Prostate gland (tissue), 2 donors: Measurements from ENCODE around the gene PLXND1. TPM values are rescaled to one million over a fixed set of nuclear protein-coding genes. Genes with fewer than 3 reads are reported as not detected.

Experiments used
- DNase-seq: peaks from one replicate; pipeline ENCODE4 v3.0.0-alpha.2; 2019; ENCODE audit warnings: low spot score
- H3K27ac ChIP-seq, 2 donors: fragments of 200-600 bp; sonication (generic); 2 replicates each; pipeline ENCODE4 v1.5.1; 2017 to 2019
- H3K27me3 ChIP-seq: fragments of 200-600 bp; sonication (generic); replicated peaks from 2 replicates; pipeline ENCODE4 v1.5.1; 2019; ENCODE audit not compliant: insufficient read depth
- H3K36me3 ChIP-seq, 2 donors: fragments of 200-600 bp; sonication (generic); 1 replicate in 1 of 2; 2 replicates in 1 of 2; pipeline versions ENCODE4 v1.5.1 to v1.8.1; 2017 to 2019
- H3K4me1 ChIP-seq: fragments of 200-600 bp; sonication (generic); replicated peaks from 2 replicates; pipeline ENCODE4 v1.5.1; 2019
- H3K4me3 ChIP-seq, 2 donors: fragments of 200-600 bp; sonication (generic); 2 replicates each; pipeline ENCODE4 v1.5.1; 2017 to 2019
- H3K9me3 ChIP-seq: fragments of 200-600 bp; sonication (generic); 2 replicates; pipeline ENCODE4 v1.5.1; 2017
- POLR2A ChIP-seq: fragments of 450-650 bp; IDR thresholded peaks from one replicate; pipeline ENCODE4 v1.6.1; 2016; ENCODE audit warnings: antibody characterized with exemption, mild to moderate bottlenecking
- POLR2AphosphoS5 ChIP-seq: sonication (generic); formaldehyde crosslinking; IDR thresholded peaks from one replicate; pipeline ENCODE4 v1.6.1; 2017; ENCODE audit warnings: antibody characterized with exemption
- WGBS: methylation state at CpG from one replicate; pipeline ENCODE4 v1.1.5; 2018; 5-methylcytosine and 5-hydroxymethylcytosine counted together
- intact Hi-C: fragments of 100-400 bp; cut with DNase I; formaldehyde crosslinking; loops from one replicate; pipeline ENCODE4 v1.14.2; 2022
- total RNA-seq, 2 donors: library from RNA; depleted of rRNA; stranded (reverse); fragments of >200 nt; gene quantifications; one replicate each; pipeline ENCODE4 v1.1.0, GENCODE V29; 2016
- TF ChIP-seq, protein P1 (sequence below), 4 experiments: fragments of 200-600 bp in 2 of 4; fragments of 450-650 bp in 2 of 4; sonication (generic) in 2 of 4; IDR thresholded peaks; 1 replicate in 3 of 4; 2 replicates in 1 of 4; pipeline ENCODE4 v1.5.1; 2016 to 2019; ENCODE audit warnings: antibody characterized with exemption in 4 of 4, mild to moderate bottlenecking in 2 of 4, moderate library complexity in 2 of 4

Gene PLXND1
- total RNA-seq, 2 donors from 2014 or later: 19.7 to 83.6 TPM

- TF ChIP-seq, protein P1, sequence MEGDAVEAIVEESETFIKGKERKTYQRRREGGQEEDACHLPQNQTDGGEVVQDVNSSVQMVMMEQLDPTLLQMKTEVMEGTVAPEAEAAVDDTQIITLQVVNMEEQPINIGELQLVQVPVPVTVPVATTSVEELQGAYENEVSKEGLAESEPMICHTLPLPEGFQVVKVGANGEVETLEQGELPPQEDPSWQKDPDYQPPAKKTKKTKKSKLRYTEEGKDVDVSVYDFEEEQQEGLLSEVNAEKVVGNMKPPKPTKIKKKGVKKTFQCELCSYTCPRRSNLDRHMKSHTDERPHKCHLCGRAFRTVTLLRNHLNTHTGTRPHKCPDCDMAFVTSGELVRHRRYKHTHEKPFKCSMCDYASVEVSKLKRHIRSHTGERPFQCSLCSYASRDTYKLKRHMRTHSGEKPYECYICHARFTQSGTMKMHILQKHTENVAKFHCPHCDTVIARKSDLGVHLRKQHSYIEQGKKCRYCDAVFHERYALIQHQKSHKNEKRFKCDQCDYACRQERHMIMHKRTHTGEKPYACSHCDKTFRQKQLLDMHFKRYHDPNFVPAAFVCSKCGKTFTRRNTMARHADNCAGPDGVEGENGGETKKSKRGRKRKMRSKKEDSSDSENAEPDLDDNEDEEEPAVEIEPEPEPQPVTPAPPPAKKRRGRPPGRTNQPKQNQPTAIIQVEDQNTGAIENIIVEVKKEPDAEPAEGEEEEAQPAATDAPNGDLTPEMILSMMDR (IDR thresholded peaks at IDR 0.05): no peak
- TF ChIP-seq POLR2A (no peak), POLR2AphosphoS5 (no peak)
- H3K36me3 ChIP-seq: no peaks in the 10 kb centered on the region
- peaks cover 15% of the 10 kb centered on the region for H3K4me1 ChIP-seq
- H3K4me3 ChIP-seq: no peak overlapping the region
- WGBS: 61% methylated on average over 10 of the region's 10 CpGs
- H3K27ac ChIP-seq: peak overlapping the region; percentile 61 to 72
- no peaks in the 10 kb centered on the region for H3K27me3 ChIP-seq
- no peaks in the 10 kb centered on the region for H3K9me3 ChIP-seq
- no peak for DNase-seq
- intact Hi-C loops: loop anchor here (10.0 kb wide), 1 partner anchor 111 kb away; no protein-coding TSS in a partner anchor
Observed at GRCh38 chr3:129595544-129596193, 10.8 kb downstream of the PLXND1 start.

- no peak for DNase-seq
- intact Hi-C loops: loop anchor here (10.0 kb wide), 1 partner anchor 110 kb away; no protein-coding TSS in a partner anchor
- Histone ChIP-seq H3K27me3 (no peaks in the 10 kb centered on the region), H3K9me3 (no peaks in the 10 kb centered on the region), H3K27ac (peak overlapping the region; percentile 61 to 72), H3K4me3 (no peak overlapping the region), H3K4me1 (peaks cover 15% of the 10 kb centered on the region), H3K36me3 (no peaks in the 10 kb centered on the region)
- 88% methylated on average over 6 of the region's 6 CpGs for WGBS
- TF ChIP-seq, protein P1 (IDR thresholded peaks at IDR 0.05): no peak
- TF ChIP-seq POLR2A (no peak), POLR2AphosphoS5 (no peak)
Observed at GRCh38 chr3:129594907-129595390, 11.5 kb downstream of the PLXND1 start.

DNA sequence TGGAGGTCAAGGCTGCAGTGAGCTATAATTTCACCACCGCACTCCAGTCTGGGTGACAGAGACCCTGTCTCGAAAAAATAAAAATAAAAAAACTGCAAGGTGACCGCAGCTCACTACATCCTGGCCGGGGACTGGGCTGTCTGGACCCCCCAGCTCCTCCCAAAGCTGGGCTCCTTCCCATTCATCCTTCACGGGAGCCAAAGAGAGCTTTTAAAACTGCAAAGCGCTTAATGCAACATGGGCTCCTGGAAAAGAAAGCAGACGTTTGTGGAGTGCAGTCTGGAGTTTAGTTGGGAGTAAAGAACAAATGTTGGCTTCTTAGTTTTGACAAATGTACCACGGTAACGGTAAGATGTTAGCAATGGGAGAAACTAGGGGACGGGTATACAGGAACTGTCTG lies 12.1 kb downstream of the PLXND1 start:
- DNase-seq: no peak
- peak overlapping the region; percentile 64 to 72 for H3K27ac ChIP-seq
- H3K4me1 ChIP-seq: peaks cover 15% of the 10 kb centered on the region
- H3K4me3 ChIP-seq: no peak overlapping the region
- H3K9me3 ChIP-seq: no peaks in the 10 kb centered on the region
- 70% methylated on average over 10 of the region's 10 CpGs for WGBS
- no peaks in the 10 kb centered on the region for H3K36me3 ChIP-seq
- intact Hi-C loops: loop anchor here (10.0 kb wide), 1 partner anchor 110 kb away; no protein-coding TSS in a partner anchor
- H3K27me3 ChIP-seq: no peaks in the 10 kb centered on the region
- TF ChIP-seq POLR2A (no peak), POLR2AphosphoS5 (no peak)
- TF ChIP-seq, protein P1 (IDR thresholded peaks at IDR 0.05): no peak

DNA sequence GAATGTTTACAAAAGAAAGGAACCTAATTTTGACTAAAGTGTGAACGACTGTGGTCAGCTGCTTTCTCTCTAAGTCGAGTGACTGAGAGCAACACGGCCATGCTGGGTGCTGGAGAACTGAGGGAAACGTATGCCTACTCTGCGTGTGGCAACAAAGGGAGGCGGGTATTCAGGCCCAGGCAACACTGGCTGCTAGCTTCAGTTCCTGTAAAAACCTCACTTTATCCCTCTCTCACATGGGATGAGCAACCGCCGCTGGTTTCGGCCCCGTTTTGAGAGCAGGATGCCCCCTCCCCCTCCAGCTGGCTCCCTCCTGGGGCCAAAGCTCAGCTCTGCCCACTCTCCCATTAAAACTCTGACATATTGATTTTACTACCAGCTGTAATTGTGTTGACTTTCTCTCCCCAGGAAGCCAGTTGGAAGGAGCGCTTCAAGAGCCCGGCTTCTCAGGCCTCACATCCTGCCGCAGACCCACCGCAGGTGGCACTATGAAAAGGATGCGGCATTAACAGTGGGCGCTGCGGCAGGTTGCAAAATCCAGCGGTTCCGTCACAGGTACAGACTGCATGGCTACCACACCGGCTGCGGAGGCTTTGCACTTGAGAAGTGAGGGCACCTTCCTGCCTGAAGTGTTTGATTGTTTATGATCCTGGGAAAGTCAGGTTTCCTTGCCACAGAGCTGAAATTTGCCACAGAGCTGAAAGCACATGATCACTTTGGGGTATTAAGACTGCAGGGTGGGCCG lies 12.7 kb downstream of the PLXND1 start:
- intact Hi-C loops: loop anchor here (10.0 kb wide), 1 partner anchor 109 kb away; no protein-coding TSS in a partner anchor
- Histone ChIP-seq H3K27me3 (no peaks in the 10 kb centered on the region), H3K27ac (peak overlapping the region; percentile 64 to 72), H3K36me3 (no peaks in the 10 kb centered on the region), H3K4me1 (peaks cover 15% of the 10 kb centered on the region), H3K9me3 (no peaks in the 10 kb centered on the region), H3K4me3 (no peak overlapping the region)
- WGBS: 41% methylated on average over 22 of the region's 22 CpGs
- peak; percentile 19 for DNase-seq
- peak; percentile 35 for TF ChIP-seq POLR2AphosphoS5
- TF ChIP-seq, protein P1 (IDR thresholded peaks at IDR 0.05): no peak
